B cell (primary cell): Measurements from ENCODE around the gene ADRM1. TPM values are rescaled to one million over a fixed set of nuclear protein-coding genes. Genes with fewer than 3 reads are reported as not detected.

ENCODE experiments used
- ATAC-seq: fragments of 200-7000 bp; cut with Tn5 transposase; one replicate; pipeline ENCODE4 v1.10.0; 2021; ENCODE audit warnings: low read depth, mild to moderate bottlenecking, moderate number of reproducible peaks, moderate library complexity
- CTCF ChIA-PET: fragments of 350-600 bp; sonication (Branson Sonifier 250); formaldehyde crosslinking; loops from one replicate; lab custom pipeline; 2021; ENCODE audit warnings: antibody characterized with exemption, inconsistent platforms; lab: Charles Lee
- POLR2A ChIA-PET: fragments of 350-600 bp; sonication (Branson Sonifier 250); formaldehyde crosslinking; loops from one replicate; lab custom pipeline; 2021; ENCODE audit warnings: antibody characterized with exemption; lab: Charles Lee
- DNase-seq: peaks from one replicate; pipeline ENCODE4 v3.0.0; 2013
- H2AFZ ChIP-seq: 2 replicates; pipeline ENCODE4 v1.6.1; 2012; ENCODE audit warnings: mild to moderate bottlenecking, low read depth, low read length; ENCODE audit not compliant: insufficient read depth, poor library complexity, severe bottlenecking
- H3K27ac ChIP-seq, 2 donors: 1 replicate in 1 of 2; 2 replicates in 1 of 2; pipeline ENCODE4 v1.5.1; 2012 to 2013; ENCODE audit warnings: low read length in 2 of 2, mild to moderate bottlenecking in 2 of 2, moderate library complexity in 1 of 2
- H3K27me3 ChIP-seq, 4 experiments: fragments of 200-600 bp in 1 of 4; sonication (generic) in 1 of 4; replicated peaks in 1 of 4; 1 replicate in 2 of 4; 2 replicates in 2 of 4; pipeline versions ENCODE4 v1.6.1 to v1.7.0; 2013 to 2016; ENCODE audit warnings: low read length in 3 of 4, mild to moderate bottlenecking in 2 of 4, mixed read lengths in 1 of 4, moderate library complexity in 1 of 4; ENCODE audit not compliant: insufficient read depth in 4 of 4, control insufficient read depth in 3 of 4; ENCODE audit errors: control extremely low read depth in 1 of 4
- H3K36me3 ChIP-seq, 2 experiments: replicated peaks in 1 of 2; 1 replicate in 1 of 2; 2 replicates in 1 of 2; pipeline versions ENCODE4 v1.6.1 to v1.7.1; 2013; ENCODE audit warnings: low read length in 1 of 2; ENCODE audit not compliant: insufficient read depth in 2 of 2, control insufficient read depth in 1 of 2; ENCODE audit errors: control extremely low read depth in 1 of 2, extremely low read depth in 1 of 2
- H3K4me1 ChIP-seq, 2 donors: fragments of 200-600 bp in 1 of 2; sonication (generic) in 1 of 2; 1 replicate in 1 of 2; 2 replicates in 1 of 2; pipeline versions ENCODE4 v1.5.1 to v1.6.1; 2013 to 2017; ENCODE audit warnings: low read length in 2 of 2; ENCODE audit not compliant: control insufficient read depth in 2 of 2, insufficient read depth in 2 of 2
- H3K4me2 ChIP-seq: replicated peaks from 2 replicates; pipeline ENCODE3; 2012; ENCODE audit warnings: mild to moderate bottlenecking, low read depth, low read length; ENCODE audit not compliant: poor library complexity, severe bottlenecking
- H3K4me3 ChIP-seq, 5 experiments: fragments of 200-600 bp in 1 of 5; sonication (generic) in 1 of 5; 1 replicate in 3 of 5; 2 replicates in 2 of 5; pipeline versions ENCODE4 v1.5.1 to v1.7.0; 2011 to 2016; ENCODE audit warnings: low read length in 4 of 5, mild to moderate bottlenecking in 4 of 5, low read depth in 2 of 5, control low read depth in 1 of 5, moderate library complexity in 1 of 5; ENCODE audit not compliant: insufficient read depth in 1 of 5; ENCODE audit errors: control extremely low read depth in 1 of 5, extremely low read depth in 1 of 5
- H3K79me2 ChIP-seq: fragments of 200-600 bp; sonication (generic); one replicate; pipeline ENCODE4 v1.6.0; 2016; ENCODE audit warnings: low read length; ENCODE audit not compliant: control insufficient read depth, insufficient read depth
- H3K9ac ChIP-seq: fragments of 200-600 bp; sonication (generic); 2 replicates; pipeline ENCODE4 v1.6.1; 2017; ENCODE audit warnings: mild to moderate bottlenecking, low read length, moderate library complexity
- H3K9me3 ChIP-seq, 3 donors: one replicate each; pipeline versions ENCODE4 v1.6.1 to v1.7.1; 2013; ENCODE audit warnings: low read length in 2 of 3; ENCODE audit not compliant: control insufficient read depth in 2 of 3, insufficient read depth in 1 of 3; ENCODE audit errors: control extremely low read depth in 1 of 3
- H4K20me1 ChIP-seq: 2 replicates; pipeline ENCODE4 v1.6.0; 2012; ENCODE audit warnings: mild to moderate bottlenecking, low read length; ENCODE audit not compliant: insufficient read depth, control insufficient read depth, poor library complexity, severe bottlenecking
- H3K27ac Mint-ChIP-seq: one replicate; pipeline ENCODE4 v1.8.0; 2021; ENCODE audit warnings: mixed read lengths
- H3K27me3 Mint-ChIP-seq: one replicate; pipeline ENCODE4 v1.8.0; 2021; ENCODE audit warnings: mixed read lengths
- H3K4me1 Mint-ChIP-seq: one replicate; pipeline ENCODE4 v1.8.0; 2021; ENCODE audit warnings: mixed read lengths
- H3K4me3 Mint-ChIP-seq: one replicate; pipeline ENCODE4 v1.8.0; 2021; ENCODE audit warnings: mixed read lengths
- H3K9me3 Mint-ChIP-seq: one replicate; pipeline ENCODE4 v1.8.0; 2022; ENCODE audit warnings: mixed read lengths; ENCODE audit not compliant: insufficient read depth
- CTCF ChIP-seq: fragments of 200-600 bp; IDR thresholded peaks from one replicate; pipeline ENCODE4 v1.8.0; 2022; ENCODE audit warnings: antibody characterized with exemption, mild to moderate bottlenecking
- EZH2 ChIP-seq: IDR thresholded peaks from 2 replicates; pipeline ENCODE4 v1.6.1; 2012; ENCODE audit warnings: borderline replicate concordance, low read depth, mild to moderate bottlenecking, moderate library complexity, low read length; ENCODE audit not compliant: insufficient read depth, poor library complexity, severe bottlenecking
- WGBS: methylation state at CpG from one replicate; pipeline ENCODE4 v1.1.5; 2013; ENCODE audit warnings: missing lambda C conversion rate; ENCODE audit not compliant: insufficient coverage; 5-methylcytosine and 5-hydroxymethylcytosine counted together
- intact Hi-C: fragments of 100-400 bp; cut with micrococcal nuclease; formaldehyde crosslinking; loops from one replicate; pipeline ENCODE4 v1.10.0; 2022
- polyA plus RNA-seq: library from polyadenylated mRNA; depleted of rRNA; stranded (reverse); fragments of >200 nt; gene quantifications from 2 replicates; pipeline ENCODE4 v1.2.3, GENCODE V29; 2012
- total RNA-seq, 2 donors: library from RNA; stranded (reverse); fragments of 120-200 nt in 1 of 2; gene quantifications; 1 replicate in 1 of 2; 2 replicates in 1 of 2; pipeline versions ENCODE4 v1.2.3 to v1.2.4, GENCODE V29; 2013 to 2022

Gene ADRM1
- total and polyA plus RNA-seq, 2 donors (not counting 1 experiment from before 2014, with no cell fraction given), result 73.9 to 87.2 TPM

GRCh38 chr20:62333820-62334595 lies 31.2 kb downstream of the ADRM1 start:
- POLR2A ChIA-PET, result no interaction called here
- H3K27me3 ChIP-seq, result no peaks in the 10 kb centered on the region
- 91% methylated on average over 36 of the region's 37 CpGs for WGBS

More at GRCh38 chr20:62333820-62334595, 31.2 kb downstream of the ADRM1 start:
- Histone ChIP-seq H4K20me1 (no peaks in the 10 kb centered on the region), H3K4me3 (no peak overlapping the region), H3K27ac (no peak overlapping the region), H3K4me1 (peaks cover 40 to 44% of the 10 kb centered on the region in 2 donors), H3K79me2 (no peaks in the 10 kb centered on the region), H3K4me2 (no peak overlapping the region), H3K9ac (no peak overlapping the region), H3K36me3 (peaks cover 0 to 40% of the 10 kb centered on the region in 2 experiments), H2AFZ (no peak overlapping the region), H3K9me3 (peaks cover 0 to 18% (median 0%) of the 10 kb centered on the region in 3 donors)
- no peak overlapping the region for H3K4me3 Mint-ChIP-seq
- H3K27ac Mint-ChIP-seq, result no peak overlapping the region
- H3K27me3 Mint-ChIP-seq, result no peaks in the 10 kb centered on the region
- H3K4me1 Mint-ChIP-seq, result peaks cover 36% of the 10 kb centered on the region
- CTCF ChIA-PET, result no interaction called here
- no peak for ATAC-seq
- TF ChIP-seq CTCF, result no peak
- TF ChIP-seq EZH2, result no peak
- intact Hi-C loops, result no loop called here
- H3K9me3 Mint-ChIP-seq, result peaks cover 3% of the 10 kb centered on the region
- no peak for DNase-seq
